ENCODE results near the gene RGMA.

The RGMA gene

DNA sequence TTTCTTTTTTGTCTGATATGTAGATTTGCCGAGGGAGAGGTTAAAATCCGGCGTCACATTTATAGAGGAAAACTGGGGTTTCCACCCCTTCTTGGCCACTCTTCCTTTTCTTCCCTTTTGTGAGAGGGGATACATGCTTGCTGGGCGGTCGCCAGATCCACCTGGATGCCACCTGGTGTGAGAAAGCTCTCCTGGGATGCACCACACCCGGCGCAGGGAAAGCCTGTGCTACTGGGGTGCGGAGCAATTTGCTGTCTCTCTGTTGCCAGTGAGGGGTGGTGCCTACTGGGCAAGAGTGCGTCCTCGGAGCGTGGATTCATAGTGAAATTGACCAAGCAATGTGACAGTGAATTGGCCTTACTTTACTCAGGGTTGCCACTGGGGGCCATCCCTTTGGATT, 2.5 kb upstream of the RGMA start:
- no peak for DNase-seq

DNA sequence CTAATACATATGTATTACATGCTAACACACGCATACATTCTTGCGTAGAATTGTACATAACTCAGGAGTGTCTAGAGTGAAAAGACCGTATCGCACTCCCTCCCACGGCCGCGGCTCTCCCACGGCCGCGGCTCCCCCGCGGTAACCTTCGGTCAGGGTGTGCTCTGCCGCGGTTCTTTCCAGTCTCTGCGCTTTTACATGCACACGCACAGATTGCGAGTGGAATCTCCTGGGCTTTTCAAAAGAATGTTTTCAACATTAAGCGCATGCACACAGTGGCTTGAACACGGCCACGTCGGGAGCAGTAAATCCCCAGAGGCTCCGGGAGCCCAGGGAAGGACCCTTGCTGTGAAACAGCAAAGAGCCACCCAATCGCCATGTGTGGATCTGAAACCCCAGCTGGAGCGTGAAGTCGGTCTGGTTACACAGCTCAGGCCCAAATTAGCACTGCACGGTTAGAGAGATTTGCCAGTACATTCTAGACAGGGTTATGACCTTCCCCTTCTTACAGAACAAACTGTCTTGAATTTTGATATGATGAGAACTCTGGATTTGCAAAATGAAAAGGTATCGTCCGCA, 805 bp upstream of the RGMA start:
- DNase-seq: no peak

DNA sequence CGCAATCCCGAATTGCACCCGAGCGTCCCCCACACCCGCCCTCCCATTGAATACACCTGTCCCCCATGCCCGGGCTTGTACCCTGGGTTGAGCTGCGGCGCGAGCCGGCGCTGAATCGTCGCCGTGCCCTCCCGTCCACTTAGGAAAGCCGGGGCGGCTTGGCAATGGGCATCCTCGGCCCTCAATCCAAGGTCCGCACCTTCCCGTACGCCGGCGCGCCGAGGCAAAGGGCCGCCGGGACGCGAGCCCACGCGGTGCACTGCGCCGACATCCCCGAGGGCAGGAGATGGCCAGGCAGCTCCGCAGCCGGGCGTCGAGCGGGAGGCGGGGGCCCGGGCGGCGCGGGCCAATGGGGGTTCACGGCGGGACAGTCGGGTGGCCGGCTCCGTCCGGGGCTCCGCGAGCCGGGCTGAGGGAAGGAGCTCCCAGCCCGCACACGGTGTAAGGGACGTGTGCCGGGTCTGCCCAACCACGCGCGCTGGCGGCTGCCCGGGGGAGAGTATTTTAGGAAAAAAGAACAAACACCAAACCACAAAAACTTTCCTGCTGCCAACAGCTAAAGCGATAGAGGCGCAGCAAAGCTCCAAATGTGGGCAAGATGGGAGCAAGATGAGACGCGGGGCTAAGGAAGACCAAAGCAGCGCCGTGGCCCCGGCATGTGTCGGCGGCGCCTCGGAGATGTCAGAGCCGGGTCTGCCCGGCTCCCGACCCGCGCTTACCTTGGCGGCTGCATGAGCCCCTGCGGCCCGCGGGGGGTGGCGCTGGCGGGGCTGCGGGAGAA, 621 bp downstream of the RGMA start:
- DNase-seq: no peak

DNA sequence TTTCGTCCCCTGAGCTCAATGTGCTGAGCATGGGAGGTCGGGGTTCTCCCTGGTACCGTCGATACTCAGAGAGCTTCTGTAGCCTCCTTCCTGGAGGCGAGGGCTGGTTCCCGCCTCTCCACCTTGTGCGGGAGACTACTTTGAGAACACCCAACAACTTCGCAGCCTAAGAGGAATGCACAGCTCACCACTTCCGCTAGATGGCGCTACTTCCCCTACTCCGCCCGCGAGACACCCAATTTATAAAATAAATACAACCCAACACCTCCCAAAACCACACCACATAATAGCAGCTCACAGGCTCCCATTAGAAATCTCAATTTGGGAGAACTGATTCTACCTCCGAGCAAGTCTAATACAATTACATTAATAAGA, 1.2 kb downstream of the RGMA start:
- peak; percentile 15 to 32 (median 25) for DNase-seq

DNA sequence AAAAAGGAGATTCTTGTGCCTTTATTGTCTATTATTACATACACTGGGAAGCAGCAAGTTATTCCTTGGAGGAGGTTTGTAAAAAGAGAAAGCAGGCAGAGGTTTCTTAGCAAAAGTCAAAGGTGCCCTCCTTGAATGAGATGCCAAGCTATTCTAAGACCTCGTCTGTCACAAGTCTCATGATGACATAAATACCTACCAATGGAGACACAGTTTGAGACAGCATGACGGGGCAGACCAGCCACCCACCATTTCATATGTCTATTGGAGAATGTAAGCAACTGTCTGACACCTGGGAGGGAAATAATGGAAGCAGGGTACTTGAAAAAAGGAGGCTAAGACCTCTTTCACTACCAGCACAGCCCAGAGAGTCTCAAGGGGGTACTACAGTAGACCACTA, 2.2 kb downstream of the RGMA start:
- DNase-seq: no peak

DNA sequence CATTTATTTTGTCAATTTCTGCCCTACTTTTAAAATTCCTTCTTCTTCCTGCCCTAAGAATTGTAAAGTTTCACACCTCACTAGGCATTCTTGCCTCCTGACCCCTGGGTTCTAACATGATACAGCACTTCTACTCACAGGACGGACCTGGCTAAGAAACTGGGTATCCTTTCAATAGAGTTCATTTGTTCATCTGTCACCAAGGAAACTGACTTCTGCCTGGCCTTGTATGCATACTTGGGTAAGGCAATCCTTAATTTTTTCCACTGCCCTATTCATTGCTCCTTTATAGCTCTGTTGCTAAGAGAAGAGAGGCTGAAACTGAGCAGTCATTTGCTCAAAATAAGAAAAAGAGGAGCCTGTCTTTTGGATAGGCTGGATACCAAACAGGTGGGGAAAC, 3.3 kb downstream of the RGMA start:
- DNase-seq: no peak

DNA sequence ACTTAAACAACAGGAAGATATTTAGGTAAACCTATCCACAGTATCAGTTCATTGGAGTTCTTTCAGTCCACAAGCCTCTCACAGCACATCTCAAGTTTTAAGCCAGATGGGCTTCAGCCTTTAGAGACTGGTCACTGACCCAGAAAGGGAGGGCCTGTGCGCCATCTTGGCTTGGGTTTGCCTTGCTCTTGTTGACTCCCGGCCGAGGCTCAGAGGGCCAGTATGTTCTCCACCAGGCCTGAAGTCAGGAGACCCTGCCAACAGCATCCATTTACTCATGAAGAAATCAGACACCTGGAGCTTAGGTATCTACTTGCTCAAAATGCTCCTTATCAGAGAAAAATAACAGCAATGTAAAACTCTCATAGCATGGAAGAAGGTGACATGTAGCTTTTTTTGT, 6.2 kb downstream of the RGMA start:
- DNase-seq: no peak

DNA sequence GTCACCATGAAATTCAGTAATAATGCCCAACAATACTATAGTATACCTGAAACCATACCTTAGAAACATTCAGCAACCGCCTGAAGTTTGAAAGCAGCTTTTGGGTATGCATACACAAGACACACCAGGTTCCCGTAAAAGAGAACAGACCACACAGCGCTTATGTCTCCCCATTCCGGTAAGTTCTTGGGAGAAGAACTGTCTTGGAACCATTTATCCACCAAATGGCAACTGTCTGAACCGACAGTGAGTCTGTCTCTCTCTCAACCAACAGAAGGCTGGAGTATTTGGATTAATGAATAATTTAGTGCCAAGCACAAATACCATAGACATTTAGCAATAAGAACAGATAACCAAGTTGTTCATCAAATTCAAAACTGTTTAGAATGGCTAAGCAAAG, 7.6 kb downstream of the RGMA start:
- no peak for DNase-seq

DNA sequence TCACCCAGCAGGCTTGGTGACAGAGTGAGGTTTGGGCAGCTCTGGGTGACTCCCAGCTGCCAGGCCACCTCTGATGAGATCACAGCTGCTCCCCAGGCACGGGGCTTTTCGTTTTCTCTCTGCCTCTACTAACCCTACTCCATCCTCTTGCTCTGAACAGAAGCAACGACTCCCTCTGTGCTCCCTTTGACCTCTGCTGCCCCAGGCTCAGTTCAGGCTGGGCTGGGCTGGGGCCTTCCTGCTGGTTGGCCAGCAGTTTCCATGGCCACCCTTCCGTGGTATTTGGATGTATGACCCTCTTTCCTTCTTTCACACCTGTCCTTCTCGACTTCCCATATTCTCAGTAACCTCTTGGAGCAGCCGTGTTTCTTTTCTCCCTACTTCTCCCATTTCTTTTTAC, 8.6 kb downstream of the RGMA start:
- no peak for DNase-seq

DNA sequence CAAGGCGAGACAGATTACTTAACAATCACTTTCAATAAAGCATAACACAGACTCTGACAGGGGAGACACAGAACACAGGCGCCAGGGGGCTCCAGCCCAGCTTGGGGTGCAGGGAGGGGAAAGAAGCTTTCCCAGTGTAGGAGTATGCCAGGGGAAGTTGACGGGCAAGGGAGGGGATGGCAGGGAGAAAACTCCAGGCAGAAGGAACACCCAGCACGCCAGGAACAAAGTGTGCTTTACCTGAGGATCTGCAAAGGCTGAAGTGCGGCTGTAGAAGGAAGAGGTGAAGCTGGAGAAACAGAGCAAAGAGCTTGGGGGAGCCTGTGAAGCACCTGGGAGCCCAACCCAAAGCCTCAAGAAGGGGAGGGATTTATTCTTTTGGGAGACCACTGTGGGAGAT, 12.1 kb downstream of the RGMA start:
- no peak for DNase-seq

DNA sequence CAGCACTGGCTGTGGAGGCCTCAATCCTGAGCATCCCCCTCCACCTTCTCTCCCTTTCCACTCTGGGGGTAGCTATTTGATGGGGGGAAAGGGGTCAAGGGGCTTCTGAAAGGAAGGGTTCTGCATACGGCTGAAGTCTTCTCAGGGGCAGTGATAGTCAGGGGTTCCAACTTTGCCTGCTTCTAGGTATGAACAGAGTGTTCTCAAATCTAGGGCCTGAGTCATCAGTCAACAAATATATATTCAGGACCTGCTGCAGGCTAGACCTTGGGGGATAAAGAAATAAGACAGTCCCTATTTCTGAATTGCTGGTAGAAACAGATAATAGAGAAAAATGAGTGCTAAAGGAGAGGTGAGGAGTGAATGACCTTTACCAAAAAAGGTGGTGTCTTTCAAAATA, 12.8 kb downstream of the RGMA start:
- DNase-seq: no peak

DNA sequence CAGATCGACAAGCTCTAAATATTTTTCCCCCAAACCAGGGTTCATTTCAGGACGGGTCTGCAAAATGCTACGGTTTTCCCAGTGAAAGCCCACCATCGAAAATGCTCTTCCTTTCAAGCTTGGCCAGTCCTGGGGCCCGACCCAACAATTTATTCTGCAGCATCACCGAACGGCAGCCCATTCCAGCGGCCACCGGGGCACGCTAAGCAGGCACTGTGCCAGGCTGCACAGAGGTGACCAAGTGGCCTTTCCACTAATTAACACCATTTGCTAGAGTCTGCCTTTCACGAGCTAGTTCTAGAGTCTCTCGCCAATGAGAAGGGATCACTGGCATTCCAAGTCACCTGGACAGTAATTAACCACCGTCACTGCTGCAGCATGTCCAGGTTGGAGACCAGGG, 14.4 kb downstream of the RGMA start:
- no peak for DNase-seq

DNA sequence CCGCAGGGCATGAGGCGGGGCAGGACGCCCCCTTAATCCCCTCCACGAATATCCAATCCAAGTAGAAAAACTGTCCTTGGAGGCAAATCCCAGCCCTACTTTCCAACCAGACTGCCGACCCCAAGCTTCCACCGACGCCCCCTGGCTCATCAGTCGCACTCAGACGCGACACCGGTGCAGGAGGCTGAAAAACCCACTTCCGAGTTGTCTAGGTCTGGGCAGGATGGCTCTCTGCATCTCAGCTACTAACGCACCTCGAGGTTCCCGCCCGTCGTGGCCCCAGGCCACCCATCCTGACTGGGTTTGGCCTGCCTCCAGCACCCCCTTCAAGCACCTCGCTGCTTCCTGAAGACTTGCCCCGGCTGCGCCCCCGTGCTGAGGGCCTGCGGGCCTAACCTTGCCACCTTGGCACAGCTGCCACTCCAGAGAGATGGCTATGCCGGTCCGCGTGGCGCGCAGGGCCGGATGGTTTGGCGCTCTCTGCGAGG, 15.5 kb downstream of the RGMA start:
- DNase-seq: no peak

DNA sequence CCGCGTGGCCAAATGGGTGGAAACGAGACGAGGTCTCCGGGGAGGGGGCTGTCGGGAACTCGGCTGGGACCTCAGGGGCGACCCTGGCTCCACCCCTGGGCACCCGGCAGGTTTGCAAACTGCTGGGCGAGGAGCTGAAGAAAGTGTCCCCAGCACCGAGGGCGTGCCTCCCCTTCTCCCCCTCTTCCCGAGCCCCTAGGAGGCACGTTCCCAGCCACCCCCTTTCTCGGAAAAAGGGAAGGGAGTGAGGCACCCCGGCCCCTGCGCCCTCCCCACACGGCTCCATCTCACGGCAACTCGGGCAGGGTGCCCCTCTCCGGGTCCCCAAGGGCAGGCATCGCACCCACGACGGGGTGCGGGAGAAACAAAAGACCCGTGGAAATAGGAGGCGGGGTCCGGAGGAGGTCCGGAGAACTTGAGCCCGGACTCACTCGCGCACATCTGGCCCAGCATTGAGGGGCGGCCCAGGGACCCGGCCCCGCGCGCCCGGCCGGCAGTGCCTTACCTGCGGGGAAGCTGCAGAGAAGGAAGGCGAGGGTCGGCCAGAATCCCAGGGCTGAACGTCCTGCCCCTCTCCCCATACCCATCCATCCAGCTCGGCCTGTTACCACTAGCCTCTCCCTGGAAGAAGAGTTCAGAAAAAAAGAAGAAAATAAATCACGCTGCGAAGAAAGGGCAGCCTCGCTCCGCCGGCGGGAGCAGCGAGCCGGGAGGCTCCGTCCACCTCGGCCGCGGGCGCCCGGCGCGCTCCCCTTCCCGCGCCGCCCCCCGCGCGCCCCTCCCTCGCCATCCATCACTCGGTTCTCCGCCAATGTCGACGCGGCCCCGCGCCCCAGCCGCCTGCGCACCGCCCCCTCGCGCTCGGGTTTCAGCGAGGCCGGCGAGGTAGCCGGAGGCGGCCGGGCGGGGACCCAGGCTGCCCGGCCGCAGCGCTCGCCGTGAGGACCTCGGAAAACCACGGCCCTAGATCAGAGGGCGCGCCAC, 16.3 kb downstream of the RGMA start:
- DNase-seq: no peak

DNA sequence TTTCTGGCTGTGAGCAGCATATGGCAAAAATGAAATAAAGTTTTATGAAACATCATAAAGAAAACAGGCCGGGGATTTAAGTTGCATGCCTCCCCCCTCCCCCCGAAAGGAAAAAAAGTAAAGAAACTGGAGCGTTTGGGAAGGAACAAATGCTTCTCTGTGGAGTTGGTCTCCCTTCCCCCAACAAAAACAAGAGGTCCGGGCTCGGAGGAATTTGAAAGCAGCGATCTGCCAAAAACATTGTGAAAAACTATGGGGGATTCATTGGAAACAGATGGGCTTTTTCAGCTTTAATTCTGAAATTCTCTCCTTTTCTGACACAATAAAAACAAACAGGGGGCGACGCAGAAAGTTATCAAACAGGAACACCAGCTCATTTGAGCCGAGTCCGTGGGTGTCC, 17.0 kb downstream of the RGMA start:
- DNase-seq: no peak

DNA sequence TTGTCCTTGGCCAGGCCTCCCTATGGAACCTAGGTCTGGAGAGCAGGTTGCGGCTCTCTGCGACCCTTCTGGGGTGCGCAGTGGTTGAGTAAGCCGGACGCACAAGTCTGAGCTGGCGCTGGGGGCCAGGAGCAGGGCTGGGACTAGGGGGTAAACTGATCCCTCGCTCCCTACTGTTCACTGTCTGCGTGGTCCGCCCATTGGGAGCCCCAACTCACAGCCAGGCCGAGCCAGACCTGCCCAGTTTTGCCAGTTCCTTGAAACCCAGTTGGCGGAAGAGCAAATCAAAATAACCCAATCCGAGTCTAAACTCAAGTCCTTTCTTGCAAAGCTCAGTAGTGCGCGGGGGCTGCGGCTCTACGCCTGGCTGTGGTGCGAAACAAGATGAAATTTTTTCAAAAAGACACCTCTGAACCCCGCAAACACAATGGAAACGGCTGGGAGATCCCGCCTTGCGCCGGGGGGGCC, 17.5 kb downstream of the RGMA start:
- DNase-seq: no peak

DNA sequence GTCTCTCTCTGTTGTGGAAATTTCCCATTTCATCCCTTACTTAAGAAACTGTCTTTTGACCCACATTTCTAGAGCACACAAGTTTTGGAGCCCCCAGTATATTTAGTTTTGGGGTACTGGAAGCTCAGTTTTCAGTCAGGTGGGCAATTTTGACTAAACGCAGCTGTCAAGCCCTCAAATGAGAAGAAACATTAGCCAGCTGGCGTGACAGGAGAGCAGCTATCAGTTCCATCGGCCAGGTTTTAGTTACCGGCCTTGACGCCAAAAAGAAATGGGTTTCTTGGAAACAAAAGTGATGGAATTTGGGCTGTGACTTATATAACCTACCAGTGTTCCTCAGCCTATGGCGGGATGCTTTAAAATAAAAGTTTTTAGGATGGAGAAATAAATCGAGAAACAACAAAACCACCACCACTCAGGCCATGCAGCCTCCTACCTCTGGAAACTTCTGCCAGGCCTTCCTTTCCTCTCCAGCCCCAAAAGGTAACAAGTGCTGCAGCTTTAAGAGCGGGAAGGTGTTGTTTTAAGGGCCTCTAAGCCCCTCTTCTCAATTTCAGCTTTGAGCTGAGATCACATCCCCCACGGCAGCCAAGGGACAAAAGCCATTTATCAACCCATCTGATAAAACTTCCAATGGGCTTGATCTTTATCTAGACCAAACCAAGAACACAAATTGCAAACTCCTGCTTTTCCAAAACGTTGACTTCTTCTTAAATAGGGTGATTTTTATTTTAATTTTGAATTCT, 18.3 kb downstream of the RGMA start:
- DNase-seq: no peak

DNA sequence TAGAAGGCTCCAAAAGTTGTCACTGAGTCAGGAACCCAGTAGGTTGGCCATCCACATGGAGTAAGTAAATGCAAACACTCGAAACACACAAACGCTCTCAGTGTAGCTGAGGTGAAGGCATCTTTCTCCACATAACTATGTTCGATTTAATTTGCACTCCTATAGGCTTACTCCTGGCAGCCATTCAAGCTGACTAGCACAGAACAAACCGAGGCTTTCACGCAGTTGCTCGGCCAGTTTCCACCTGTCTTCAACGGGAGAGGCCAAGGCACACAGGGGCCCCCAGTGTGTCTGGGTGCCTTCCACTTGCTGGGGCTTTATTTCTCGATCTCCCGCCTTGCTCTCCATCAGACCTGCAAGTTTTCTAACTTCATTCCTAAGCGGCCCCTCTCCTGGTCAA, 18.9 kb downstream of the RGMA start:
- DNase-seq: no peak

DNA sequence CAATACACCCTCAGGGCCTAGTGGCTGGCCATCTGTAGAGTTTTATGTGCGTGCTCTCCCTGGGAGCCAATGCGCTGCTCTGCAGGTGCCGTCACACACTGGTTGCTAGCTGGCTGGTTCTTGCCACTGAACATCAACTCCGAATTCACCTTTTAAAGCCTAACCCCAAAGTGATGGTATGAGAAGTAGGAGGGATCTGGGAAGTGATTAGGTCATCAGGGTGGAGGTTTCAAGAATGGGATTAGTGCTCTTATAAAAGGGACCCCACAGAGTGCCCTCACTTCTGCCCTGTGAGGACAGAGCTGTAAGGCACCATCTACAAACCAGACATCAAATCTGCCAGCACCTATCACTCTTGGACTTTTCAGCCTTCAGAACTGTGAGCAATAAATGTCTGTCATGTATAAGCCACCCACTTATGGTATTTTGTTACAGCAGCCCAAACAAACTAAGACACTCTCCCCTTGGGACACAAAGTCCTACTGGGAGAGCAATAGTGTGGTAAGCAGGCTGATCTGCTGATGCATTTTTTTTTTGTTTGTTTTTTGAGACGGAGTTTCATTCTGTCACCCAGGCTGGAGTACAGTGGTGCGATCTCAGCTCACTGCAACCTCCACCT, 20.3 kb downstream of the RGMA start:
- DNase-seq: no peak

DNA sequence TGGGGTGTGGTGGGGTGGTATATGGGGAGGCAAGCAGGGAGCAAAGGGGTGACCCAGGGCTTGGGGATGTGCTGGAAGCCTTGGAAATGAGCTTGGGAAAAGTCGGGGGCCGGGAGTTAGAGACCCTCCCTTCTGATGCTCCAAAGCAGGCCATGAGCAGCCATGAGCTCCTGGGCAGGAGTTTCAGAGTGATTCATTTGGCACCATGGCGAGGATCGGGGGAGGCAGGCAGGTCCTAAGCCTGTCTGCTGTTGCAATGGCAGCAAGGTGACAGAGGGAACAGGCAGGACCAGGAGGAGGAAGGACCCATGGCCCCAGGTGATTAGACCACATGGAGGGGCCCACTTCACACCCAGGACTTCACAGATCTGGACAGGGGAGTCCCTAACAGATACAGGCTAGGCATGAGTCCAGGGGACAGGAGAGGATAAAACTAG, 21.3 kb downstream of the RGMA start:
- no peak for DNase-seq

DNA sequence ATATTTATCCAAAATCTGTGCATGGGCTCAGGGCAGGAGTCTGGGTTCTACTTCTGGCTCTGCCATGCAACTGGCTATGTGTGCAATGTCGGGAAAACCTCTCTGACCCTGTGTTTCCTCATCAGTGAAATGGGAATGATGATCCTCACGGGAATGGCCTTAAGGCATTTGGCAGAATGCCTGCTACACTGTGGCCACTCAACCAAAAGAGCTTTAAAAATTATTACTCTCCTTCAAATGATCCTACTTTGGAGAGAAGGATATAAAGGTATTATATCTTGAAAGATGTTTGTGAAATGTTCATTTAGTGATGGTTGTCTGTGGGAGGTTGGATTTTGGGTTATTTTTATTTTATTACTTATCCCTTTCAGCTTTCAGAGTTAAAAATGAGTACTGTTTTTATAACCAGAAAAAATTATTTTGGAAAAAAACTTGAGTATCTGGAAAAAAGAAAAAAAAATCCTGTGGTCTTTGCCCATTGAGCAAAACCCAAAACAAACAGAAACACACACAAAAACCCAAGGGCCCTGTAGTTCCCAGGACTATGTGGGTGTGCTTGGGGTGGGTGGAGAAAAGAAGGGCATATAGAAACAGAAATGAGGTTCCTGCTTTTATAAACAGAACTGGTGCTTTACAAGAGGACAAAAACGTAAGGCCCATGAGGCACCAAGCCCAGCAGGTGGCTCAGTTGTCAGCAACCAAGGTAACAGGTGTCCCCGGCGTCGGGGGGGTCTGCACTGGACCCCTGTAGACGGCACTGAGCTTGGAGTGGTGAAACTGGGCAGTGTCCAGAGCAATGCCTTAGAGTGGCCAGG, 22.0 kb downstream of the RGMA start:
- DNase-seq: no peak
